Measurements from ENCODE around the gene EPN1. TPM values are rescaled to one million over a fixed set of nuclear protein-coding genes. Genes with fewer than 3 reads are reported as not detected.

EPN1 gene
- total and polyA plus RNA-seq, 8 donors: 17.8 to 363 (median 183) TPM

DNA sequence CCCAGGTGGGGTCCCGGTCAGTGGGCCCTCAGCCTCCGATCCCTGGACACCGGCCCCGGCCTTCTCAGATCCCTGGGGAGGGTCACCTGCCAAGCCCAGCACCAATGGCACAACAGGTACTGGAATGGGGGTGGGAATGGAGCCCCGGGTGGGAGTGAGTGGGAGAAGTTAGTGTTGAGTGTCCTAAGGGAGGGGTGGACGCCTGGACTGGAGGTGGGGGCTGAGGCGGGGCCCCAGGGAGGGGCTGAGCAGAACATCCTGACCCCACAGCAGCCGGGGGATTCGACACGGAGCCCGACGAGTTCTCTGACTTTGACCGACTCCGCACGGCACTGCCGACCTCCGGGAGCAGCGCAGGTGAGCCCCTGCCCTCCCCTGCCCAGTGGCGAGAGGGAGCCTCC lies 17.7 kb downstream of the EPN1 start:
- intact Hi-C loops (cut with DNase I; ENCODE audit: low total_unique reads): no loop called here
- no peak for TF ChIP-seq EP300 (IDR thresholded peaks at IDR 0.05)
- TF ChIP-seq, protein P1, sequence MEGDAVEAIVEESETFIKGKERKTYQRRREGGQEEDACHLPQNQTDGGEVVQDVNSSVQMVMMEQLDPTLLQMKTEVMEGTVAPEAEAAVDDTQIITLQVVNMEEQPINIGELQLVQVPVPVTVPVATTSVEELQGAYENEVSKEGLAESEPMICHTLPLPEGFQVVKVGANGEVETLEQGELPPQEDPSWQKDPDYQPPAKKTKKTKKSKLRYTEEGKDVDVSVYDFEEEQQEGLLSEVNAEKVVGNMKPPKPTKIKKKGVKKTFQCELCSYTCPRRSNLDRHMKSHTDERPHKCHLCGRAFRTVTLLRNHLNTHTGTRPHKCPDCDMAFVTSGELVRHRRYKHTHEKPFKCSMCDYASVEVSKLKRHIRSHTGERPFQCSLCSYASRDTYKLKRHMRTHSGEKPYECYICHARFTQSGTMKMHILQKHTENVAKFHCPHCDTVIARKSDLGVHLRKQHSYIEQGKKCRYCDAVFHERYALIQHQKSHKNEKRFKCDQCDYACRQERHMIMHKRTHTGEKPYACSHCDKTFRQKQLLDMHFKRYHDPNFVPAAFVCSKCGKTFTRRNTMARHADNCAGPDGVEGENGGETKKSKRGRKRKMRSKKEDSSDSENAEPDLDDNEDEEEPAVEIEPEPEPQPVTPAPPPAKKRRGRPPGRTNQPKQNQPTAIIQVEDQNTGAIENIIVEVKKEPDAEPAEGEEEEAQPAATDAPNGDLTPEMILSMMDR (IDR thresholded peaks at IDR 0.05): no peak
- no peak for TF ChIP-seq POLR2A (IDR thresholded peaks at IDR 0.05)
- WGBS, 5 donors: 87 to 94% (median 93%) methylated on average over 16 to 19 of the region's 19 CpGs
- no peak for DNase-seq
- H3K27me3 ChIP-seq: no peaks in the 10 kb centered on the region
- peaks cover 5 to 20% (median 16%) of the 10 kb centered on the region in 4 donors for H3K4me1 ChIP-seq
- no peaks in the 10 kb centered on the region for H3K9me3 ChIP-seq
- peaks cover 88 to 100% (median 100%) of the 10 kb centered on the region in 4 donors for H3K36me3 ChIP-seq
- H3K4me3 ChIP-seq: no peak overlapping the region
- H3K27ac ChIP-seq: no peak overlapping the region

DNA sequence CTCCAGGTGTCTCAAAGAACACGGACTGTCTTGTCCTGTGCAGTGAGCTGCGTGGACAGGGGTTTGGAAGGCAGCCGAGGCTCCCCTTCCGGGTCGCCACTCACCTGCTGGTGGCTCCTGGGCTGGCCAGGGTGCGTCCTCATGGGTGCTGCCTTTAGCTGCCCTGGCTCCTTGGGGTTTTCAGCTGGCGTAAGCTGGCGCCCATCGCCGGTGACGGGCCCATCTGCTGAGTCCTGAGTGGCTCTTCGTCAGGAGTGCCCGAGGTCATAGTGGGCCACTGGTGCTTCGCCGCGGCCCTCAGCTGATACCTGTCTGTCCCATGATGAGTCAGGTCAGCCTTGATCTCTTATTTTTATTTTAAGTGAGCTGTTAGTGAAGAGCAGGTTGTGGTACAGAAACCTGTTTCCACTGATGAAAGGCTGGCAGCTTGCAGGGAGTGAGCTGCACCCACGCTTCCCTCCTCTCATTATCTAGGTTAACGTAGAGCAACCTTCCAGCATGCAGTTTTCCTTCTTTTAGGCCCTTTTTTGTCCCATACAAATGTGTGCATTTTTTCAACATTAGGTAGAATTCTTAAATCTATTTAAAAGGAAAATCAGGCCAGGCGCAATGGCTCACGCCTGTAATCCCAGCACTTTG lies 18.4 kb downstream of the EPN1 start:
- TF ChIP-seq, protein P1 (IDR thresholded peaks at IDR 0.05): no peak
- TF ChIP-seq EP300 (IDR thresholded peaks at IDR 0.05) (no peak), POLR2A (IDR thresholded peaks at IDR 0.05) (no peak), POLR2AphosphoS5 (IDR thresholded peaks at IDR 0.05) (no peak)
- Histone ChIP-seq H3K36me3 (peaks cover 96 to 100% (median 100%) of the 10 kb centered on the region in 4 donors), H3K27me3 (no peaks in the 10 kb centered on the region), H3K4me1 (peaks cover 0 to 12% (median 8%) of the 10 kb centered on the region in 4 donors), H3K9me3 (no peaks in the 10 kb centered on the region), H3K4me3 (no peak overlapping the region), H3K27ac (no peak overlapping the region)
- DNase-seq: no peak
- 88 to 95% (median 94%) methylated on average over 18 to 20 of the region's 20 CpGs for WGBS, 5 donors
- intact Hi-C loops (cut with DNase I; ENCODE audit: low total_unique reads): no loop called here

DNA sequence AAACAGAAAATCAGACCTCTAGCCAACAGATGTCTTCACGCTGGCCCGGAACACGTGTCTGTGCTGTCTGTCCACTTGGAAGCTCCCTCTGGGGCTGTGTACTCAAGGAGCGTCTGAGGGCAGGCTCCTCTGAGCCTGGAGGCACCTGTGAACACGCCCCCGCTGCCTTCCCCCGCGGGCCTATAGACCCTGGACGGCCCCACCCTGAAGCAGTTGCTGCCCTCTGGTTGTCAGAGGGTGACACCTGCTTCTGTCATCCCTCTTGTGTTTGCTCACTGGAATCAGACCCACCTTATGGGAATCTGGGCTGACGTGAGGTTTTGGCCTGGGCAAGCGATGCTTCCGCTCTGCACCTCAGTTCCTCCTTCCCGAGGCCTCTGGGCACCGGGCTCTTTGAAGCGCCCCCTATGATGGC lies 19.2 kb downstream of the EPN1 start:
- Histone ChIP-seq H3K4me1 (peaks cover 0 to 4% (median 2%) of the 10 kb centered on the region in 4 donors), H3K36me3 (peaks cover 94 to 100% (median 100%) of the 10 kb centered on the region in 4 donors), H3K4me3 (no peak overlapping the region), H3K9me3 (no peaks in the 10 kb centered on the region), H3K27me3 (no peaks in the 10 kb centered on the region), H3K27ac (no peak overlapping the region)
- WGBS, 5 donors: 70 to 81% (median 80%) methylated on average over 14 to 15 of the region's 15 CpGs
- no peak for DNase-seq
- no peak for TF ChIP-seq POLR2AphosphoS5 (IDR thresholded peaks at IDR 0.05)
- TF ChIP-seq POLR2A (IDR thresholded peaks at IDR 0.05): no peak
- TF ChIP-seq, protein P1 (IDR thresholded peaks at IDR 0.05): no peak
- TF ChIP-seq EP300 (IDR thresholded peaks at IDR 0.05): no peak
- intact Hi-C loops (cut with DNase I; ENCODE audit: low total_unique reads): no loop called here

DNA sequence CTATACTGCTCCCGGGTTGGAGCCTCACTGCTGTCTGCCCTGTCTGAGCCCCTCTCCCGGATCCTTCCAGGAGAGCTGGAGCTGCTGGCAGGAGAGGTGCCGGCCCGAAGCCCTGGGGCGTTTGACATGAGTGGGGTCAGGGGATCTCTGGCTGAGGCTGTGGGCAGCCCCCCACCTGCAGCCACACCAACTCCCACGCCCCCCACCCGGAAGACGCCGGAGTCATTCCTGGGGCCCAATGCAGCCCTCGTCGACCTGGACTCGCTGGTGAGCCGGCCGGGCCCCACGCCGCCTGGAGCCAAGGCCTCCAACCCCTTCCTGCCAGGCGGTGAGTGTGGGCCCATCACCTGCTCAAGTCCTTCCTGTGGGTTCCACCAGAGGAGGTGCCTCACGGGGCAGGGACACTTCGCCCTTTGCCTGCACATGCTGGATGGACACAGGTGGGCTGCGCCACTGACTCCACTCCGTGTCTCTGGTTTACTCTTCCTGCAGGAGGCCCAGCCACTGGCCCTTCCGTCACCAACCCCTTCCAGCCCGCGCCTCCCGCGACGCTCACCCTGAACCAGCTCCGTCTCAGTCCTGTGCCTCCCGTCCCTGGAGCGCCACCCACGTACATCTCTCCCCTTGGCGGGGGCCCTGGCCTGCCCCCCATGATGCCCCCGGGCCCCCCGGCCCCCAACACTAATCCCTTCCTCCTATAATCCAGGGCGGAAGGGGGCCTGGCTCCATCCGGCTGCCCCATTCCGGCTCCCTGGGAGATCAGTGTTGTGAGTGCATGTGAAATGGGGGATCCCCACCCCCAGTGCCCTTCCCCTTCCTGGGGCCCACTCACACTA lies 19.8 kb downstream of the EPN1 start:
- no peak overlapping the region for H3K4me3 ChIP-seq
- WGBS, 5 donors: 92 to 95% (median 92%) methylated on average over 24 to 37 of the region's 37 CpGs
- H3K27ac ChIP-seq: no peak overlapping the region
- intact Hi-C loops (cut with DNase I; ENCODE audit: low total_unique reads): no loop called here
- H3K4me1 ChIP-seq: no peaks in the 10 kb centered on the region
- no peaks in the 10 kb centered on the region for H3K27me3 ChIP-seq
- peaks cover 92 to 100% (median 100%) of the 10 kb centered on the region in 4 donors for H3K36me3 ChIP-seq
- DNase-seq: no peak
- TF ChIP-seq EP300 (IDR thresholded peaks at IDR 0.05): no peak
- no peak for TF ChIP-seq POLR2A (IDR thresholded peaks at IDR 0.05)
- TF ChIP-seq POLR2AphosphoS5 (IDR thresholded peaks at IDR 0.05): no peak
- TF ChIP-seq, protein P1 (IDR thresholded peaks at IDR 0.05): no peak
- no peaks in the 10 kb centered on the region for H3K9me3 ChIP-seq

Measured in stomach (tissue), 9 donors.